GM19193 (cell line): ENCODE measurements around the gene KIF25.

ENCODE experiments used
- POLR2A ChIP-seq: IDR thresholded peaks from 4 replicates; pipeline ENCODE4 v1.6.1; 2011; ENCODE audit not compliant: insufficient read depth, insufficient read length; ENCODE audit errors: extremely low read depth

KIF25 gene

GRCh38 chr6:168081858-168082546 lies 84.5 kb downstream of the KIF25 start:
- TF ChIP-seq POLR2A = no peak

GRCh38 chr6:168082860-168083513 lies 85.5 kb downstream of the KIF25 start:
- TF ChIP-seq POLR2A = no peak

GRCh38 chr6:168083514-168083885 lies 86.0 kb downstream of the KIF25 start:
- no peak for TF ChIP-seq POLR2A

- TF ChIP-seq POLR2A = no peak
Measured at GRCh38 chr6:168084465-168085160, 87.1 kb downstream of the KIF25 start.

GRCh38 chr6:168086066-168086465 lies 88.6 kb downstream of the KIF25 start:
- TF ChIP-seq POLR2A = no peak

GRCh38 chr6:168086616-168087015 lies 89.1 kb downstream of the KIF25 start:
- TF ChIP-seq POLR2A = no peak

- TF ChIP-seq POLR2A = no peak
Measured at GRCh38 chr6:168087436-168088160, 90.1 kb downstream of the KIF25 start.

- no peak for TF ChIP-seq POLR2A
Measured at GRCh38 chr6:168088161-168089053, 90.9 kb downstream of the KIF25 start.

GRCh38 chr6:168089186-168090063 lies 92.0 kb downstream of the KIF25 start:
- no peak for TF ChIP-seq POLR2A

GRCh38 chr6:168090064-168090690 lies 92.7 kb downstream of the KIF25 start:
- TF ChIP-seq POLR2A = no peak

GRCh38 chr6:168090706-168091105 lies 93.2 kb downstream of the KIF25 start:
- no peak for TF ChIP-seq POLR2A

GRCh38 chr6:168091381-168092264 lies 94.2 kb downstream of the KIF25 start:
- no peak for TF ChIP-seq POLR2A
